ENCODE results near the gene RBP5. TPM values are rescaled to one million over a fixed set of nuclear protein-coding genes. Genes with fewer than 3 reads are reported as not detected.

The RBP5 gene
- not detected in 2 replicates for total RNA-seq (2014; rRNA removed; shearing (Covaris generic); ENCODE audit: low replicate concordance)

DNA sequence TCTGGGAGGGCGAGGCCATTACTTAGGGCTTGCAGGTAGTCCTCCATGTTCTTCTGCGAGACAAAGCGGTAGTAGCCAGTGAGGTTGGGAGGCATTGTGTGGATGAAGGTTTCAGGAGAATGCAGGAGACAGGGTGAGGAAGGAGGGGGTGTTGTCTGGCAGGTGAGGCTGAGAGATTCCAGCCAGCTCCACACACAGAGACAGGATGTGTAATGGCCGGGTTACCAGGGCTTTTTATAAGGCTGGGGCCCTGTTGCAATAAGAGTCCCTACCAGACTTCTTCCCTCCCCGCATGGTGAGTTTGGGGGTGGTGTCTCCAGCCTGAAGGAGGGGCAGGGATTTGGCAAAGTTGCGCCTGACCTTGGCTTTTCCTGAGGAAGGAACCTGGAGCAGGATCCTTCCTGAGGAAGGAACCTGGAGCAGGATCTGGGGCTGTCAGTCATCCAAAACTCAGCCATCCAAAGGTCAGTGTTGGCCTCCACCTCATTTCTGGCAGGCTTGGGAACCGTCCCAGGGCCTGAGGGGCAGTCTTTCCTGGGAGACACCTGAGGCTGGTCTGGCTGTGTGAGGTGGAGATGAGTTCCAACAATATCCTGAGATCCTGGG lies at the start of gene RBP5:
Gene RBP5, minus strand, starts transcription at position 209 of the 606 bp plus-strand sequence. Its CDS starts 114 bp downstream, at position 95.
- peak within 1 kb of the TSS; percentile 24 for H3K4me3 ChIP-seq
- no peak for DNase-seq
- H3K9me3 ChIP-seq = no peaks in the 10 kb centered on the region
- peaks cover 15% of the 10 kb centered on the region for H3K27me3 ChIP-seq
- no peaks in the 10 kb centered on the region for H3K36me3 ChIP-seq

- H3K4me3 ChIP-seq = no peak overlapping the region
These were observed 49.8 kb upstream of the RBP5 start for GRCh38 chr12:7178481-7178880.

GRCh38 chr12:7176595-7176994 lies 47.9 kb upstream of the RBP5 start:
- Histone ChIP-seq H3K4me3 (no peak overlapping the region), H3K36me3 (no peaks in the 10 kb centered on the region), H3K9me3 (peaks cover 40% of the 10 kb centered on the region), H3K27me3 (no peaks in the 10 kb centered on the region)
- DNase-seq = no peak

More at GRCh38 chr12:7178481-7178880, 49.8 kb upstream of the RBP5 start:
- Histone ChIP-seq H3K36me3 (no peaks in the 10 kb centered on the region), H3K27me3 (no peaks in the 10 kb centered on the region), H3K9me3 (peaks cover 31% of the 10 kb centered on the region)
- no peak for DNase-seq

GRCh38 chr12:7175493-7175892 lies 46.8 kb upstream of the RBP5 start:
- Histone ChIP-seq H3K4me3 (no peak overlapping the region), H3K9me3 (peaks cover 49% of the 10 kb centered on the region), H3K27me3 (no peaks in the 10 kb centered on the region), H3K36me3 (no peaks in the 10 kb centered on the region)
- DNase-seq = peak; percentile 62

DNA sequence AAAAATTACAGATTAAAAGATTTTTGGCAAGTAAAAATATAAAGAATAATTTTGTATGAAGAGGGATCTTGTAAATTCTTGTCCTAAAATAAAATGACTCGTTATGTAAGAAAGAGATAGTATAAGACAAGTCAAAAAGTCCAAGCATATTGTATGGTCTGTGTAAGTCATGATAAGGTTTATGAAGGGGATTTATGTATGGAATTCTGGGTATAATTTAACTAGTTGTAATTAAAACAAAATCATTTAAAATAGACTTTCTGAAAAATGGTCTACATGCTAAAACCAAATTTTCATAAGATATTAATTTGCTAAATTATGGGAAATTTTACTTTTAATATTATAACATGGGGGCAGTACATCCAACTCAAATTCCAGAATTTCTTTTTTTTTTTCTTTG lies 43.2 kb upstream of the RBP5 start:
- no peak overlapping the region for H3K4me3 ChIP-seq
- no peaks in the 10 kb centered on the region for H3K36me3 ChIP-seq
- no peak for DNase-seq
- peaks cover 66% of the 10 kb centered on the region for H3K9me3 ChIP-seq
- no peaks in the 10 kb centered on the region for H3K27me3 ChIP-seq

- Histone ChIP-seq H3K9me3 (peaks cover 50% of the 10 kb centered on the region), H3K27me3 (no peaks in the 10 kb centered on the region), H3K36me3 (no peaks in the 10 kb centered on the region), H3K4me3 (no peak overlapping the region)
- DNase-seq = no peak
These were observed 41.3 kb upstream of the RBP5 start for GRCh38 chr12:7169951-7170350.

- no peak overlapping the region for H3K4me3 ChIP-seq
- no peaks in the 10 kb centered on the region for H3K27me3 ChIP-seq
- DNase-seq = no peak
- H3K36me3 ChIP-seq = no peaks in the 10 kb centered on the region
- peaks cover 8% of the 10 kb centered on the region for H3K9me3 ChIP-seq
These were observed 34.0 kb upstream of the RBP5 start for GRCh38 chr12:7162691-7163114.

GRCh38 chr12:7161811-7162210 lies 33.1 kb upstream of the RBP5 start:
- Histone ChIP-seq H3K36me3 (no peaks in the 10 kb centered on the region), H3K9me3 (no peaks in the 10 kb centered on the region), H3K4me3 (no peak overlapping the region), H3K27me3 (no peaks in the 10 kb centered on the region)
- no peak for DNase-seq

DNA sequence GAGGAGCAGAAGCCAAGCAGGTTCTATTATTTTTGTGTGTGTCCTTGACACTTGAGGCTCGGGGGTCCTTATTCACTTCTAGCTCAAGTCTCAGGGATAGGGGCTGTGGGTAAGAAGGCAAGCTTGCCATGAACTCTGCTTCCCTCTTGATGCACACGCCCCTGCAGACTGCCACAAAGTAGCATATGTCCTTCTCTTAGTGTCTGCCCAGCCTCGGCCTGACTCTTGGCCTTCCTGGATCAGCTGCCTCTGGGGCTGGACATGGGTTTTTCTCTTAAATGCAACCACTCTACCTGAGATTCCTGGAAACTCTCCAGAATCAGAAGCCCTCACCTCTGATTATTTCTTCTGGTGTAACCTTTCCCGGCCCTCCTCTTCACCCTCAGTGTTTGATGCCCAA lies 32.6 kb upstream of the RBP5 start:
- Histone ChIP-seq H3K27me3 (no peaks in the 10 kb centered on the region), H3K36me3 (no peaks in the 10 kb centered on the region), H3K9me3 (no peaks in the 10 kb centered on the region), H3K4me3 (no peak overlapping the region)
- no peak for DNase-seq

GRCh38 chr12:7160183-7160582 lies 31.5 kb upstream of the RBP5 start:
- H3K4me3 ChIP-seq = no peak overlapping the region
- H3K9me3 ChIP-seq = no peaks in the 10 kb centered on the region
- DNase-seq = no peak
- no peaks in the 10 kb centered on the region for H3K27me3 ChIP-seq
- no peaks in the 10 kb centered on the region for H3K36me3 ChIP-seq

DNA sequence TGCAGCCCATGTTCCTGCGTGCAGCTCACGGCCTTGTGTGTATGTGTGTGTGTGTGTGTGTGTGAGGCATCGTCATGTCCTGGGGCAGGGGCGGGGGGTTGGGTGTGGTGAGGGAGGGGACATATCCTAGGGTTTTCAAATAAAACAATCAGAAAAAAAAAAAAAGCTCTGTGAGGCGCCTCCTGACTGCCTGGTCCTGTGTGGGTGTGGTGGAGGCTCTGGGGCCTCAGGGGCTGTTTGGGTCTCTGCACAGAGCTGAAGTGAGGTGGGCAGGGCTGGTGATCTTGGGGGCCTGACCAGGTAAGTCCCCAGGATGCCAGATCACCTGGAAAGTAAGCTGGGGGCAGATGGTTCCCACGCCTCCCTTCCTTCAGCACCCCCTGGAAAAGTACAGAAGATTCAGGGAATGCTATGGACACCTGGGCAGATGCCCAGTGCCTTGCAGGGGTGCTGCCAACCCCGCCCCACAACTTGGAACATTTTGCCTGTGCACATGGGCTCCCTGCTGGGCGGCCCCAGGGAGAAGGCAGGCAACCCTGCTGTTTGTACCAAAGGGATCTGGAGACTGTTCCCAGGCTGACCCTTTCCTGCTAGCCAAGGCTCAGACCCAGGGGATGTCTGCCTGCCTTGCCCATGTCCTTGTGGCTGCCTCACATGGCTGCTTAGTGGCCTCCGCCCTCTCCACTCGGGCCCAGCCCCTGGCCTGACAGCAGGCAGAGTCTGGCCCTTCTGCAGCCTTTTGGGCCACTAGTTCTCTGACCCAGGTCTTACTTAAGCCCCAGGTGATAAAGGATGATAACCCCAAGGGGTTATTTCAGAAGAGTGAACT lies 30.3 kb upstream of the RBP5 start:
- Histone ChIP-seq H3K27me3 (no peaks in the 10 kb centered on the region), H3K9me3 (no peaks in the 10 kb centered on the region)
- peak; percentile 18 for DNase-seq

DNA sequence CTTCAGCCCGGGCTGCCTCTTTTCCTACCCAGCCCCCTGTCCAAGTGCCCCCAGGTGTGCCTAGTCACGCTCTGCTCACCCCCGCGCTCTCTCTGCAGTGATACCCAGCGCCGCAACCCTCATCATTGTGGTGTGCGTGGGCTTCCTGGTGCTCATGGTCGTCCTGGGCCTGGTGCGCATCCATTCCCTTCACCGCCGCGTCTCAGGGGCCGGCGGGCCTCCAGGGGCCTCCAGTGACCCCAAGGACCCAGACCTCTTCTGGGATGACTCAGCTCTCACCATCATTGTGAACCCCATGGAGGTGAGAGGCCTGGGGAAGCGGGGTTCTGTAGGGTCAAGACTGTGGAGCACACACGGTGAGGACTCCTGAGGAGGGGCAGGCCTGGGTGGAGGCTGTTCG lies 28.7 kb upstream of the RBP5 start:
- H3K4me3 ChIP-seq = no peak overlapping the region
- no peaks in the 10 kb centered on the region for H3K9me3 ChIP-seq
- DNase-seq = no peak
- H3K36me3 ChIP-seq = no peaks in the 10 kb centered on the region
- H3K27me3 ChIP-seq = no peaks in the 10 kb centered on the region

More for the DNA sequence above, 30.3 kb upstream of the RBP5 start:
- H3K4me3 ChIP-seq = no peak overlapping the region
- no peaks in the 10 kb centered on the region for H3K36me3 ChIP-seq

- no peaks in the 10 kb centered on the region for H3K9me3 ChIP-seq
- H3K4me3 ChIP-seq = no peak overlapping the region
- no peaks in the 10 kb centered on the region for H3K27me3 ChIP-seq
- no peak for DNase-seq
- no peaks in the 10 kb centered on the region for H3K36me3 ChIP-seq
These were observed 27.8 kb upstream of the RBP5 start for GRCh38 chr12:7156259-7157197.

GRCh38 chr12:7155471-7156034 lies 26.9 kb upstream of the RBP5 start:
- Histone ChIP-seq H3K9me3 (no peaks in the 10 kb centered on the region), H3K4me3 (no peak overlapping the region), H3K36me3 (no peaks in the 10 kb centered on the region), H3K27me3 (no peaks in the 10 kb centered on the region)
- DNase-seq = no peak

- Histone ChIP-seq H3K27me3 (no peaks in the 10 kb centered on the region), H3K9me3 (no peaks in the 10 kb centered on the region), H3K4me3 (no peak overlapping the region), H3K36me3 (no peaks in the 10 kb centered on the region)
- DNase-seq = no peak
These were observed 26.3 kb upstream of the RBP5 start for GRCh38 chr12:7154901-7155470.

GRCh38 chr12:7154042-7154441 lies 25.4 kb upstream of the RBP5 start:
- Histone ChIP-seq H3K9me3 (no peaks in the 10 kb centered on the region), H3K36me3 (no peaks in the 10 kb centered on the region), H3K27me3 (no peaks in the 10 kb centered on the region), H3K4me3 (no peak overlapping the region)
- DNase-seq = no peak

All from MG63 (cell line).